HG03097 (cell line): ENCODE measurements around the gene PIK3C2B.

Source experiments
- ATAC-seq: cut with Tn5 transposase; IDR thresholded peaks from one replicate; pipeline ENCODE4 v1.9.1; 2021; ENCODE audit not compliant: unreplicated experiment, low FRiP score

Gene PIK3C2B

GRCh38 chr1:204479387-204480136, 15.0 kb downstream of the PIK3C2B start:
- no peak for ATAC-seq

- ATAC-seq, result no peak
These were observed 15.7 kb downstream of the PIK3C2B start for GRCh38 chr1:204478921-204479320.

- ATAC-seq, result no peak
These were observed 16.3 kb downstream of the PIK3C2B start for GRCh38 chr1:204478172-204478899.

GRCh38 chr1:204477036-204477740, 17.4 kb downstream of the PIK3C2B start:
- ATAC-seq, result no peak

GRCh38 chr1:204476563-204476962, 18.0 kb downstream of the PIK3C2B start:
- ATAC-seq, result no peak

- no peak for ATAC-seq
These were observed 18.8 kb downstream of the PIK3C2B start for GRCh38 chr1:204475656-204476432.

GRCh38 chr1:204473400-204473965, 21.1 kb downstream of the PIK3C2B start:
- no peak for ATAC-seq

- ATAC-seq, result no peak
These were observed 21.9 kb downstream of the PIK3C2B start for GRCh38 chr1:204472660-204473059.

GRCh38 chr1:204471687-204472086, 22.9 kb downstream of the PIK3C2B start:
- ATAC-seq, result no peak

GRCh38 chr1:204469304-204469703, 25.3 kb downstream of the PIK3C2B start:
- no peak for ATAC-seq

GRCh38 chr1:204468766-204469302, 25.8 kb downstream of the PIK3C2B start:
- no peak for ATAC-seq

GRCh38 chr1:204468206-204468605, 26.4 kb downstream of the PIK3C2B start:
- ATAC-seq, result no peak

GRCh38 chr1:204466416-204467405, 27.9 kb downstream of the PIK3C2B start:
- ATAC-seq, result no peak

- peak; percentile 47 for ATAC-seq
These were observed 28.8 kb downstream of the PIK3C2B start for GRCh38 chr1:204465546-204466415.

- no peak for ATAC-seq
These were observed 29.9 kb downstream of the PIK3C2B start for GRCh38 chr1:204464701-204465100.

GRCh38 chr1:204464187-204464631, 30.4 kb downstream of the PIK3C2B start:
- ATAC-seq, result no peak

- ATAC-seq, result no peak
These were observed 31.2 kb downstream of the PIK3C2B start for GRCh38 chr1:204463125-204464060.
